ENCODE measurements around the gene GMEB1.

GMEB1 gene

GRCh38 chr1:28755701-28756100 lies 87.1 kb downstream of the GMEB1 start:
- DNase-seq, result no peak

DNA sequence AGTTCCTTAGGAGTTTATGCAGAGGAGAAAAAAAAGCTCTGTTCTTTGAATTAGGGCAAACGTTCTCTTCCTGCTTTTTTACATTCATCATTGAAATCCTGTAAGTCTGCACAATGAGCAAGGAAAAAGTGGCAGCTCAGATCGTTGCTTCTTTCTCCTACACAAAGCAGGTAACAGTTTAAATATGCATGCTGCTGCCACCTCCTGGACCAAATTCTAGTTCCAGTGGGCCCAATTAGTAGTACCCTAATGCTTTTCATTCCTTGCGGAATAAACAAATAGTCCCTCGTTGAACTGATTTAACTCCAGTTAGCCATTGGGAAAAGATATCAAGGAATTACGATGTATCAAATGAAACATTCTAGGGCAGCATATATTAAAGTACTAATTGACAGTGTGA lies 88.3 kb downstream of the GMEB1 start:
- DNase-seq, result no peak

DNA sequence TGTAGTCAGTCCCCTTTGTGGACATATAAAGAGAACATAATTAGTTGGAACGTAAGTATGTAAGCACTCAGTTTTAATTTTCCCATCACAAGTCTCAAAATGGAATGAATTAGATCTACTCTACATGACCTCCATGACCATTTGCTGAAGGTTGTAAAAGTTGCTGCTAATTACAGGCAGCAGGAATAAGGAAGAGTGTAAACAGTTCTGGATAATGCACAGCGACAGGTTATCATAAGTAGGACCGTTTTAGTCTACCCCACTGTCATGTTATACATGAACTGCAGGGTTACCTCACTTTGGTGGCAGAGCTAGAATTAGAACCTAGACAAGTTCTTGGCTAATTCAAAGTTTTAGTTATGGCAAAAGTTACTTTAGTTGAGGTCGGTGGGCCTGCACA lies 89.8 kb downstream of the GMEB1 start:
- no peak for DNase-seq

- no peak for DNase-seq
Measured at GRCh38 chr1:28759257-28759656, 90.7 kb downstream of the GMEB1 start.

- DNase-seq, result no peak
Measured at GRCh38 chr1:28761189-28761588, 92.6 kb downstream of the GMEB1 start.

- no peak for DNase-seq
Measured at GRCh38 chr1:28766532-28767183, 98.1 kb downstream of the GMEB1 start.
